BE2C (cell line): ENCODE measurements around the gene APLNR.

Source experiments
- DNase-seq: peaks from one replicate; pipeline ENCODE4 v3.0.0-alpha.2; 2020
- H3K27me3 ChIP-seq: fragments of 250-450 bp; sonication (Bioruptor Pico); 2 replicates; pipeline ENCODE4 v1.5.1; 2020; ENCODE audit warnings: mild to moderate bottlenecking
- H3K36me3 ChIP-seq: fragments of 250-450 bp; sonication (Bioruptor Pico); 2 replicates; pipeline ENCODE4 v1.5.1; 2020; ENCODE audit warnings: mild to moderate bottlenecking
- H3K4me1 ChIP-seq: fragments of 250-450 bp; sonication (Bioruptor Pico); 2 replicates; pipeline ENCODE4 v1.5.1; 2020
- H3K4me3 ChIP-seq: 2 replicates; pipeline ENCODE4 v1.5.1; 2011; ENCODE audit warnings: low read depth, low read length
- H3K9me3 ChIP-seq: fragments of 250-450 bp; sonication (Bioruptor Pico); 2 replicates; pipeline ENCODE4 v1.5.1; 2020
- TF ChIP-seq, protein P1 (sequence below): IDR thresholded peaks from 2 replicates; pipeline ENCODE4 v1.5.1; 2012; ENCODE audit warnings: mild to moderate bottlenecking, low read depth, low read length

The APLNR gene

DNA sequence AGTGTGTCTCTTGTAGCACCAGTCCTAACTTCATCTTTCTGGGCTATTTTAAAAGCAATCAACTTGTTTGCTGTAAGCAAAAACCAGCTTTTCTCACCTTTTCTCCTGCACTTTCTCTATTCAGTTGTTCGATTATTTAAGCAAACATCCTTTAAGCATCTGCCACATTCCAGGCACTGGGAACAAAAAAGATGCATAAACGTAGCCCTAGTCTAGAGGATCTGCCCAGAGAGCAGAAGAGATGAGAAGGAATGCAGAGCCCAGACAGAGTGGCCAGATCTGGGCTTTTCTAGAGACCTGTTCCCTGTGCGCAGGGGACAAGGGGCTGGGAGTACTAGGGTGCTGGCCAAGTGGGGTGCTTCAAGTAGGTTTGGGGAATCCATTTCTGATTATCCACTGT lies 8.4 kb downstream of the APLNR start:
- Histone ChIP-seq H3K4me1 (no peaks in the 10 kb centered on the region), H3K36me3 (no peaks in the 10 kb centered on the region), H3K27me3 (no peaks in the 10 kb centered on the region), H3K9me3 (no peaks in the 10 kb centered on the region), H3K4me3 (no peak overlapping the region)
- DNase-seq: no peak
- TF ChIP-seq, protein P1, sequence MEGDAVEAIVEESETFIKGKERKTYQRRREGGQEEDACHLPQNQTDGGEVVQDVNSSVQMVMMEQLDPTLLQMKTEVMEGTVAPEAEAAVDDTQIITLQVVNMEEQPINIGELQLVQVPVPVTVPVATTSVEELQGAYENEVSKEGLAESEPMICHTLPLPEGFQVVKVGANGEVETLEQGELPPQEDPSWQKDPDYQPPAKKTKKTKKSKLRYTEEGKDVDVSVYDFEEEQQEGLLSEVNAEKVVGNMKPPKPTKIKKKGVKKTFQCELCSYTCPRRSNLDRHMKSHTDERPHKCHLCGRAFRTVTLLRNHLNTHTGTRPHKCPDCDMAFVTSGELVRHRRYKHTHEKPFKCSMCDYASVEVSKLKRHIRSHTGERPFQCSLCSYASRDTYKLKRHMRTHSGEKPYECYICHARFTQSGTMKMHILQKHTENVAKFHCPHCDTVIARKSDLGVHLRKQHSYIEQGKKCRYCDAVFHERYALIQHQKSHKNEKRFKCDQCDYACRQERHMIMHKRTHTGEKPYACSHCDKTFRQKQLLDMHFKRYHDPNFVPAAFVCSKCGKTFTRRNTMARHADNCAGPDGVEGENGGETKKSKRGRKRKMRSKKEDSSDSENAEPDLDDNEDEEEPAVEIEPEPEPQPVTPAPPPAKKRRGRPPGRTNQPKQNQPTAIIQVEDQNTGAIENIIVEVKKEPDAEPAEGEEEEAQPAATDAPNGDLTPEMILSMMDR: no peak

DNA sequence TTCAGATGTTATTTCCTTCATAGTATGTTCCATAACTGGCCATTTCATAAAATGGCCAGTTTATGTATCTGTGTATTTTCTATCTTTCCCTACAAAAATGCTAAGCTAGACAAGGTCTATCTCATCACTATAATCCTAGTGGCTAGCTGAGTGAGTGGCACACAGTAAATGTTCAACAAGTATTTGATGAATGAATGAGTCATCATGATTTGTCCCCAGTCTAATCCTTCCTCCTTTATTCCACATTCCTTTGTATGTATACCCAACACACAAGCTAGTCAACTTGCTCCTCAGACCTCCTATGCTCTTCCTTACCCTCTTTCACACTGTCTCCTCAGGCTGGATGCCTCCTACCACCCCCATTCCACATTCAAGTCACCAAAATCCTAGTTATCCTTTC lies 12.5 kb downstream of the APLNR start:
- DNase-seq: no peak
- H3K9me3 ChIP-seq: no peaks in the 10 kb centered on the region
- no peaks in the 10 kb centered on the region for H3K36me3 ChIP-seq
- peaks cover 3% of the 10 kb centered on the region; the same call in 1 of the 2 replicates for H3K4me1 ChIP-seq
- no peaks in the 10 kb centered on the region for H3K27me3 ChIP-seq
- TF ChIP-seq, protein P1: no peak
- no peak overlapping the region for H3K4me3 ChIP-seq

DNA sequence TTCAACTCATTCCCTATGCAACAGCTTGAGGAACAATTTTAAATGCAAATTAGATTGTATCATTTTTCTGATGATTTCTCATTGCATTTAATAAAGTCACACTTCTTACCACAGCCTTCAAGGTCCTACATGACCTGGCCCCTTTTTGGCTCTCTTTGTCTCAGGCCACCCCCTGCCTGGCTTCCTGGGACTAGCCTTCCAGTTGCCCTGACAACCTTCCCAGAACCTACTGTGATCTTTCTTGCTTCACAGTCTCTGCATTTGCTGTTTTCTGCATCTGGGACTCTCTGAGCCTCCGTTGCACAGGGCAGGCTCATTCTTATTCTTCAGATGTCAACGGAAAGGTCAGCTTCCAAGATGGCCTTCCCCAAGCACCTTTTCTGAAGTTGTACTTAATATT lies 12.9 kb downstream of the APLNR start:
- DNase-seq: no peak
- Histone ChIP-seq H3K27me3 (no peaks in the 10 kb centered on the region), H3K9me3 (no peaks in the 10 kb centered on the region), H3K4me1 (peaks cover 4% of the 10 kb centered on the region; the same call in 1 of the 2 replicates), H3K4me3 (no peak overlapping the region), H3K36me3 (no peaks in the 10 kb centered on the region)
- TF ChIP-seq, protein P1: no peak

DNA sequence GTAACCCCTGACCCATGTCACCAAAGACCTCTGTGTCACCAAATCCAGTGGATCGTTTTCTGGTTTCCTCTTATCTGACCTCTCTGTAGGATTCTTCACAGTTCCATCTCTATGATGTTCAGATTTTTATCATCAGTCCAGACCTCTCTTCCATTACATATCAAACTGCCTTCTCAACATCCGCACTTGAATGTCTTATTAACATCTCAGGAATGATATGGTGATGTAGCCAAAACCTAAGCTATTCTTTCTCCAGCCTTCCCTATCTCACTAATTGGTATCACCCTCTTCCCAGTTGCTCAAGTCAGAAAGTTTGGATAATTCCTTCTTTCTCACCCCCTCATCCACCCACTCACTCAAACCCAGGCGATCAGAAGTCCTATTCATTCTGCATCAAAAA lies 13.4 kb downstream of the APLNR start:
- DNase-seq: no peak
- TF ChIP-seq, protein P1: no peak
- Histone ChIP-seq H3K4me3 (no peak overlapping the region), H3K4me1 (peaks cover 7% of the 10 kb centered on the region; the same call in 1 of the 2 replicates), H3K36me3 (no peaks in the 10 kb centered on the region), H3K9me3 (no peaks in the 10 kb centered on the region), H3K27me3 (no peaks in the 10 kb centered on the region)

DNA sequence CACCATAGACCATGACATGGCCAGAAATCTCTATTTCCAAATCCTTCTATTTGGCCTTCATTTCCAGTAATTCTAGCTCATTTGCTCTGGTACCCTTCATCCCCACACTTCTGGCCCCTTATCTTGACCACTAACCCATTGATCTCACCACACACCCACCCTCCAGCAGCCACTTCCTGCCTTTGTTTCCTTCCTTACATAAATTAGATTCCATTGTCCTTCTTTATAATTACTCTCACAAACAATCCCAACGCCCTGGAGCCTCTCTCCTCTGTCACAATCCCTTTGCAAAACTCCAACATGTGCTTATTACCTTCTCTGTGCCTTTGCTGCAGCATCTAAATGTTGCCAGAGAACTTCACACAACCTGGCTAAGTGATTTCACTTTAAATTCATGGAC lies 14.8 kb downstream of the APLNR start:
- H3K4me3 ChIP-seq: no peak overlapping the region
- TF ChIP-seq, protein P1: no peak
- H3K4me1 ChIP-seq: peaks cover 7% of the 10 kb centered on the region; the same call in 1 of the 2 replicates
- H3K9me3 ChIP-seq: no peaks in the 10 kb centered on the region
- no peaks in the 10 kb centered on the region for H3K27me3 ChIP-seq
- no peaks in the 10 kb centered on the region for H3K36me3 ChIP-seq
- no peak for DNase-seq

DNA sequence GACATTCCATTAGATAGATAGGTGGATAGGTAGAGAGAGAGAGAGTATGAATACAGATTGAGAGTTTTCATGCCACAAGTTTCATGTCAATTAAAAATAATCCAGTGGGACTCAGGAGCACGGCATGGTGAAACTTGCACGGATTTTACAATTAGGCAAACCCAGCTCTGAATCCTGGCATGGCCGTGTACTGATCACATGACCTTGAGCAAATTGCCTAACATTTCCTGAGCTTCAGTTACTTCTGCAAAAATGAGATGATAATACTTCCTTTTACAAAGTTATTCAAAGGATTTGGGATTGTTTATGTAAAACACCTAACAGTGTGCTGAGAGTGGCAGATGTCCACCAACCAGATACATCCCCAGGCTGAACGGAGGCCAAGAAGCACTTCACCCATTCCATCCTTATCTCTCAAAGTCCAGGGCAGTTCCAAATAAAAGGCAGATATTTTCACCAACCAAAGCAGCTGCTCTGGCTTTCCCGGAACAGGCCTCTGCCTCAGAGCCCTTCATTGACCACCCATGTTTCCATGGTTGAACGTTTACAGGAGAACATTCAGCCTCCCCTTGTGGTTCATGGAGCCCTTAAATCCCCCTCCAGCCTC lies 17.9 kb downstream of the APLNR start:
- peaks cover 7% of the 10 kb centered on the region; the same call in 1 of the 2 replicates for H3K4me1 ChIP-seq
- H3K27me3 ChIP-seq: no peaks in the 10 kb centered on the region
- DNase-seq: peak; percentile 27

More for the DNA sequence above, 17.9 kb downstream of the APLNR start:
- no peaks in the 10 kb centered on the region for H3K9me3 ChIP-seq
- H3K4me3 ChIP-seq: no peak overlapping the region
- no peaks in the 10 kb centered on the region for H3K36me3 ChIP-seq
- TF ChIP-seq, protein P1: no peak
